HG03521 (cell line): ENCODE measurements around the gene AURKA.
"Not testable (repeated sequence)": the region's sequence is repeated elsewhere in the genome, so short reads cannot be mapped to it uniquely, and the experiment has no call there.

Experiments used
- ATAC-seq: cut with Tn5 transposase; IDR thresholded peaks from one replicate; pipeline ENCODE4 v1.9.1; 2021; ENCODE audit warnings: mild to moderate bottlenecking, moderate library complexity; ENCODE audit not compliant: unreplicated experiment

The AURKA gene

DNA sequence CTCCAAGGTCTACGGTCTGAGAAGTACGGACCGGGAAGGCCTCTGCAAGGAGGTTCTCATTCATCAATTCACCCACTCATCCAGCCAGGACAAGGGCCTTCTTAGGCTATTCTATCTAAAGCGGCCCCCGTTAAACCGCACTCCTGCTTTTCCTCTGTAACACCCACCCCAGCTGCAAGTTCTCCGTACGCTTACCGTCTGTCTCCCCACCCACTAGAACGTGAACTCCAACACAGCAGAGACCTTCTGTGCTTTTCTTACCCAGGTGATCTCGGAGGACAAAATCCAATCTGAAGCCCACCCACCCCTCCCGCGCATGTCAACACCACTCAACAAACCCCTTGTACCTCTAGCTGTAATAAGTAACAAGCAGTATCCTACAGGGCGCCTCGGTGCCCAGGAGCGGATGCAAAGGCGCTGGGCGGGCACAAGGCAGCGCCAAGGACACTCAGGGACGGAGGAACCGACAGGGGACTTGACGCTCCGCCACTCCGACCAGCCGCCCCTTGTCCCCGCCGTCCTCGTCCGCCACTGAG lies 351 bp downstream of the AURKA start:
- peak; percentile 23 for ATAC-seq

DNA sequence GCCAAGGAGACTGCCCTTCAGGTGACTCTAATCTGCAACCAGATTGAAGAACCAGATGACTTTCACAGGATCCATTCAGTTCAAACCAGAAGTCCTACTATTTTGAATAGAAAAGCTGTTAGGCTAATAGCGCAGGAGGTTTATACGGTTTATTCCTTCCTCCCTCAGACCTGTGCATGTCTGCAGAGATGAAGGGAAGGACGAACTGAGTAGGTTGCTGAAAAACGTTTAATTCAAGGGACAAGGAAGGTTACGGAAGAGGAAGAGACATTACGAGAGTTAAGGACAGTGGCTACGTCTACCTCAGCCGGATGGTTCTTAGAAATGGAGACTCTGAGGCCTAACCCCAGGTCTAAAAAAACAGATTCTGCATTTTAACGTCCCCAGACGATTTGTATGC lies 978 bp downstream of the AURKA start:
- ATAC-seq = no peak

DNA sequence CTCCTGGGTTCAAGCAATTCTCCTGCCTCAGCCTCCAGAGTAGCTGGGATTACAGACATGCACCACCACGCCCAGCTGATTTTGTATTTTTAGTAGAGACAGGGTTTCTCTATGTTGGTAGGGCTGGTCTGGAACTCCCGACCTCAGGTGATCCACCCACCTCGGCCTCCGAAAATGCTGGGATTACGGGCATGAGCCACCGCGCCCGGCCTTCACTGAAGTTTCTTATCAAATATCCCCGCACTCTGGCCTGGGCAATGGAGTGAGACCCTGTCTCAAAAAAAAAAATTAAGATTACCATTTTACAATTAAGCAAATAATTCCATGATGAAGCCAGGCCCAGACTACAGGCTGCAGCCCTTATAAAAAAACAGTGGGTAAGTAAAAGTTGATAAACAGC lies 1.6 kb downstream of the AURKA start:
- ATAC-seq = not testable (repeated sequence)

DNA sequence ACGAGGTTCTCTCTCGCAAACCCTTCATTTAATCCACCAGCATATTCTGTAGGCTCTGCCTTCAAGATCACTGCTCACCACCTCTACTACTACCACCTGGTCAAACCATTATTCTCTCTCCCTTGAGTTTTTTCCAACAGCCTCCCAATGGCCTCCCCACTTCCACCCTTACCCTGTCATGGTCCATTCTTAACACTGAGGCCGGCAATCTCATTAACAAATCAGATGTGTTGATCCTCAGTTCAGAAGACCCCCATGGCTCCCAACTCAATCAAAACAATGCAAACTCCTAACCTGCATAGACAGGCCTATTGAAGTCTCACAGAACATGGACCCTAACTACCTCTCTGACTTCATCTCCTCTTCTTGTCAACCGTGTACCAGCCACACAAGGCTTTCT lies 2.2 kb downstream of the AURKA start:
- no peak for ATAC-seq

DNA sequence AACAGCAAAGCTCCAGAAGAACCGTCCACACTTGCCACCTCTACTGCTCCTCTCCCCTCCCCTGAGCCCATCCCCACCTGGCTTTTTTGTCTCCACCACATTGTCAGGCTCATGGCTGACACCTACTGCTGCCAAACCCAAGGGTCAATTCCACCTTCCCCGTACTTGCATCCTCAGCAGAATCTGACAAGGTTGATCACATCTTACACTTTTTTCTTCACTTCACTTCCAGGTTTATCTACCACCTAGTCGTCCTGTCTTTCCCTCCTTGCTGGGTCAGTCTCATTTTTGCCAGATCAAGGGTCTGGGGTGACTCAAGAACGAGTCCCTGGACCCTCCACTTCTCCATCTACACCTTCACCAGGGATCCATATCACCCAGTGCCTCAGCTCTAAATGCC lies 3.1 kb downstream of the AURKA start:
- no peak for ATAC-seq

DNA sequence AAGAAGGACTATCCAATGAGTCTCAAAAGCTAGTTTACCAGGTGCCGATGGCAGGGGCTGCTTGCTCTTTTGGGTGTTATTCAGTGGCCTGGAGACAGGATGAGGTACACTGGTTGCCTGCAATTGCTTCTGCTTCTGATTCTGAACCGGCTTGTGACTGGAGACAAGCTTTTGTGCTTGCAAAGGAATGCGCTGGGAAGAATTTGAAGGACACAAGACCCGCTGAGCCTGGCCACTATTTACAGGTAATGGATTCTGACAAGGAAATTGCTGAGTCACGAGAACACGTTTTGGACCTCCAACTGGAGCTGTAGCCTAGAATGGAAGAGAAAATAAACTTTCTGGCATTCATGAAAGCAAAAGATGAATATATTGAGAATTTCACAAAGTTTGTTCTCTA lies 5.8 kb downstream of the AURKA start:
- ATAC-seq = no peak

DNA sequence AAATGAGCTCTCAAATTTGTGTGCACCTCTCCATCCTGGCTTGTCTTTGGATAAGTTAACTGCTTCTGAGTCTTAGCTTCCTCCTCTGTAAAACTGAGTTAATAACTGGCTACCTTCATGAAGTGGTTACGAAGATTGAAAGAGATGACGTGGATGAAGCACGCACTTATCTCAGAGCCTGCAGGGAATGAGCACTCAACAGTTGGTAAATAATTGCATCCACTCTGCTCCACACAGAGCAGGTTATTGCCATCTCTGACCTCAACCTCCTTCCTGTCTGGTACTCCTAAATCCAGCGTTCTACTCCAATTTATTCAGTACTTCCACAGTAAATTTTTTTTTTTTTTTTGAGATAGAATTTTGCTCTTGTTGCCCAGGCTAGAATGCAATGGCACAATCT lies 6.9 kb downstream of the AURKA start:
- ATAC-seq = no peak

DNA sequence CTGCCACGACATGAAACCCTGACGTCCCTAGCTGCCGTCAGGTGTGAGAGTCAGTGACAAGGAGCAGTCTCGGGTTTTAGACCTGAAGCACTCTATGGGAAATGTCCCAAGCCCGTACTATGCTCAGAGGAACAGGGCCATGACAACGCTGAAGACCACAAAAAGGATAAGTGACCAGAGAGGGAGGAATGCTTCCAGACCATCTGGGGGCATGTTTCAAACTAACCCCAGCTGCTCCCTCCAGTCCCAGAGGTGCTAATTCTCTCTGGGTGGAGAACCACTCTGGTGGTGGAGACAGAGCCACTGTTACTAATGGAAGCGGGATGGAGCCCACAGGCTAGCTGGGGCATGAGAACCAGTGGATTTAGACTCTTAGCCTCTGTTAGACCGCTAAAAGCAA lies 8.7 kb downstream of the AURKA start:
- no peak for ATAC-seq

DNA sequence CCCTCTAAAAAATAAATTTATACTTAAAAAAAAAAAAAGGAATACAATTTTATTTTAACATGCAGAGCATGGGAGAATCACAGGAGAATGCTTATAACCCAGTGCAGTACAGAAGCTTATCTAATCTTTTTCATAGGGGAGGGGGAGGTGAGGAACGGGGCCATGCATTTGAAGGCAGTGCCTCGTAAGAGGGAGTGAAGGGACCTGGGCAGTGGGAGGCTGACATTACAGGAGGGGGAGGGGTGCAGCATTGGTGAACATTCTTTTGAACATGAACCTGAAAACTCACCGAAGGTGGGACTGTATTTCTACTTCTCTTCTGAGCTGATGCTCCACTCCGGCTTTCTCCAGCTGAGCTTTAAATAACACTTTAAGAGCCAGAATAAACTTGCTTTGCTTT lies 9.3 kb downstream of the AURKA start:
- ATAC-seq = no peak

DNA sequence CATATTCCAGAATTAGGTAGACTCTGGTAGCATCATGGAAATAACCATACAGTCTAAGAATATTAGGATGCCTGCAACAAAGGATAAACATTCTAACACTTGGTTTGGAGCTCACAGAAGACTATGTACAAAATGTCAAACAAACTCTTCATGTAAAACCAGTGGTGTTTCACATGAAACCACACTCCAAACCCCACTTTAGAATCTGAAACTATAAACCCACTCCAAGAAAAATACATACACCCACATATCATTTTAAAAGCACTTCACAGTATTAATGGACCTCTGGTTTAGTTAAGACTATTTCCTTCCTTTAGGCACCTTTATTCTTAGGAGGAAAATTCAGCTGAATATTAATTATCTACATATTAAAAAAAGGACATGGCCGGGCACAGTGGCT lies 10.5 kb downstream of the AURKA start:
- no peak for ATAC-seq

DNA sequence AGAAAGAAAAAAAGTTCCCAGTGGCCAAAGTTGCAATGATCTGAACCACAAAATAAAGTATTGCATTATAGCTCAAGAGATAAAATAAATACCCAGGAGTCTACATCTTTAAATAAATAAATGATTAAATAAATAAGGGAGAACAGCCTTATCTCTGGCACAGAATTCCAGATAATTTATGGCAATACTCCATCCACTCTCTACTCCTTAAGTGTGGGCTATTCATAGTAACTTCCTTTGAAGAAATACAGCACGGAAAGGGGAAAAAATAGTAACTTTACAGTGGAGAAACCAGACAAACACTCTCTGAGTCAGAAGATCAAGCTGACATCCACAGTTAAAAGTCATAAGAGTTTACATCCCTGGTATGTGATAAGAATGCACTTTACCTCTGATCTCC lies 11.6 kb downstream of the AURKA start:
- no peak for ATAC-seq

DNA sequence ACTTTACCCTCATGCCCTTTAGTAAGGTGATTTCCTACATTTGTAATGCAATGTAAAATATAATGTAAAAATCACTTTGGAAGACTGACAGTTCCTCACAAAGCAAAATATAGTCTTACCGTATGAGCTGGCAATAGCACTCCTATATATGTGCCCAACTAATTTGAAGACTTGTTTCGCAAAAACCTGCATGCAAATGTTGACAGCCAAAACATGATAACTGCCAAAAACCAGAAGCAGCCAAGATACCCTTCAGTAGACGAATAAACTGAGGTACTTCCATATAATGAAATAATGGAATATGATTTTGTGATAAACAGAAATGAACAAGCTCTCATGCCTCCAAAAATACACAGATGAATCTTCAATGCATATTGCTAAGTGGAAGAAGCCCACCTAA lies 13.6 kb downstream of the AURKA start:
- no peak for ATAC-seq

DNA sequence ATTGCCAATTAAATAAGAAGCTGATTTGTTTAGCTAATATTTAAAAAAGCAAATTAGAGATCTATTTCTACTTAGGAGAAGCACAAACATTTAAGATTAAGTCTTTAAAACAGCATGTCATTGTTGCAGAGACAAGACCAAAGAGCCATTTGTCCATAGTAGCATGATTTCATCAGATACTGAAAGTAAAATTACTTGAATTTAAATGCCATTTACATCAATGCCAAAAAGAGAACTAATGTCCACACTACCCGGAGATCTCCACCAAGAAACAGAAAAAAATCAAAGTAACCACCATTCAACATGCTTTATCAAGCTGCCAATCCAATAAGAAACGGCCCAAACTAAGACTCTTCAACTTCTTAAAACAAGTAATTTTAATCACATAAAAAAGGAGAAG lies 15.7 kb downstream of the AURKA start:
- ATAC-seq = no peak

DNA sequence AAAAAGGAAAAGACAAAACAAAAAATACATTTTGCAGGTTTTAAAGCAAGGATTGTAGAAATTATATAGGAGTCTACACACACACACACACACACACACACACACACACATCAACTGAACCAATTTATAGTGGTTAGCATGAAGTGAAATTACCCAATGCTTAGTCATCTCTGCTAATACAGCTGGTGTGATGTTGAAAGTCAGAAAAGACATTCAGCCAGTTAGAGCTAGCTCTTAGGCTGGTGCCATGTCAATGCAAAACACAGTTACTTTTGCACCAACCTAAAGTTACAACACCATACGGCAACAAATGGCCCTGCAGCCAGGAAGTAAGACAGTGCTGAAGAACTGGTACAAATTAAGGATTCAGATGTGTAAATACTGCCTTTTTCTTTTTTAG lies 18.1 kb downstream of the AURKA start:
- ATAC-seq = no peak

DNA sequence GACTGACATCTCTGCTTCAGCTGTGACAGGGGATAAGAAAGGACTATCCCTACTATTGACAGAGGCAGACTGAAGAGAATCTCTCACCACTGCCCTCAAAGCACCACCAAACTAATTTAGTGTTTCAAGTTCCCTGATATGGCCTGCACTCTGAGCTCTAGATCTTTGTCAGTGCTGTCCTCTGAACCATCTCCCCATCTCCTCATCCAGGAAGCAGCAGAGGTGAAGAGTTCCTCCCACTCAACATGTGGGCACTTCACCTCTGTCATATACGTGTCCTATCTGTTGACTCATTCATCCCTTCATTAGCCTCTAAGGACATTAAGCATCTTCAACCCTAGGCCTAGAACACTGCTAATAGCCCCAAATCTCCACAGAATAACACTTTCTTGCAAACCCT lies 19.2 kb downstream of the AURKA start:
- no peak for ATAC-seq

DNA sequence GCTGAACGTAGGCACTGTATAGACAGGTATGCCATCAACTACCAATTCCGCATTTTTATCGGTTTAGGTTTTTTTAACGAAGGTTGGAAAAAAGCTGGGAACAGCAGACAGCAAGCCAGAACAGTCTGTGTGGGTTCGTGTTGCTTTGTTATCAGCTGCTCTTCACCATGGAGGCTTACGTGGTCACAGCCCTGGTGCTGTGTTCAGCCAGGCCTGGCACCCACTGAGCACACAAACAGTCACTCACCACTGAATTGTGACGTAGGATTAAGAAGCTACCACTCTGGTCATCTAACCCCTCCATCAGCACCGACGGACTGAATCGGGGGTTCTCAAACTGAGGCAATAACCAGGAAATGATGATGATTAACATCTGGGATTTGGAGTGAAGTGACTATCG lies 20.0 kb downstream of the AURKA start:
- ATAC-seq = no peak

DNA sequence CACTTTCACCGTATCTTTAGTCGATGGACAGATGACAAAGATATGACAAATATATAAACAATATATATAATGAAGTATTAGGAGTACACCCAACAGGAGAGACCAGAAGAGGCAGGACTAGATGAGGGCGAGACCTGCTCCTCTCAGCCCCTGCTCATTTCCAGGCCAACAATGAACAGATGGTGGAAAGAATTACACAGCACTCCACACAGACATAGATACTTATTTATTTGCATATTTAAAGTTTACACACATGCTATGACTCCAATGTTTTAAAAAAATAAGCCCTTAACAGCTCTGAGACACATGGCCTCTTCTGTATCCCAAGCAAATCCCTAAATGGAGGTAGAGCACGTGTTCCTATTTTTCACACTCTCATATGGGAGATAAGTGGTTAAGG lies 22.8 kb downstream of the AURKA start:
- ATAC-seq = no peak

DNA sequence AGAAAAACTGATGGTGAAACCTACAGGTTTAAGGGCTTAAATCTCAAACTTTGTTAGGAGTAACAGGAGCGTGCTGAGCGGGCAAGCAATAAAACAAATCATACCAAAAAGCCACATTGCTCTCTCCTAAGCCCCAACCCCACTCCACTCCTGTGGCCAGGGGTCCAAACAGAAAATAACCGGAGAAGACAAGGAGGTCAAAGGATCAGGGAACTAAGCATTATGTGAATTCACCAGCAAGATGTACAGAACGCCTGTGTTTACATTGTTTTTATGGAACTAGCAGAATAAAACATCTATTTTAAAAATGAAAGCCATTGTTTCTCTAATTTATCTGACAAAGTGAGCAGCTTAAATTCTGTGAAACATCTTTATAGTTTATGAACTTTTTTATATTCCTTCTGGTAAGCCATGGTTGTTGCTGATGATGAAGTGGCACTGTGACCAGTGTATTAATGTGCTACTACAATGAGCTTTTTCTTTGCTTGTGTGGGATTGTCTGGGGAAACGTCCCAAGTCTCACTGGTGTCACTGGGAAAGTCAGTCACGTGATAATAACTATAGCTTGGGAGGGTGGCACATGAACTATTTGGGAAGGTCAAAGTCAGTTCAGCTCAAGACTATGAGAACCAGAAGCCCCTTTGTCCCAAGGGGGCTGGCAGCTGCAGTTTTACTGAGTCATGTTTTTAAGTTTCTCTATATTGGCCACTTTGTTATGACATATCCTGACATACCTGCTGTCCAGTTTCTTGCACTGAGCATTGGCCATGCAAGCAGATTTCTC lies 23.5 kb downstream of the AURKA start:
- ATAC-seq = no peak

DNA sequence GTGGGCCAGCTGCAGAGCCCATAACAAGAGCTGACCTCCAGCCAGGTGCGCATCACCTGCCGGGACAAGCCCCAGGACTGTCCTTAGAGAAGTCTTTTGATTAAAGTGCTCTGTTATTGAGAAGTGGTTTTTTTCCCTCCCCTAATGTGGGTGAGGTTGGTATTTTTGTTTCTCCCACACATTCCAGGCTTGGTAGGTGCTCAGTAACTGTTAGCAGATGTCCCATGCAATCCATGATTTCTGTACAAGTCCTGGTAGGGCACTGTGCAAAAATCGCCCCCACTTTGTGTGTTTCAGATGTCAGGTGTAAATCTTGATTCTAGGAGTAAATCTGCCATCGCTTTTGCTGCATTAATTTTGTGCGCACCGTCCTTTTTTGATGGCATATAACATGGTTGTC lies 28.5 kb downstream of the AURKA start:
- ATAC-seq = no peak

DNA sequence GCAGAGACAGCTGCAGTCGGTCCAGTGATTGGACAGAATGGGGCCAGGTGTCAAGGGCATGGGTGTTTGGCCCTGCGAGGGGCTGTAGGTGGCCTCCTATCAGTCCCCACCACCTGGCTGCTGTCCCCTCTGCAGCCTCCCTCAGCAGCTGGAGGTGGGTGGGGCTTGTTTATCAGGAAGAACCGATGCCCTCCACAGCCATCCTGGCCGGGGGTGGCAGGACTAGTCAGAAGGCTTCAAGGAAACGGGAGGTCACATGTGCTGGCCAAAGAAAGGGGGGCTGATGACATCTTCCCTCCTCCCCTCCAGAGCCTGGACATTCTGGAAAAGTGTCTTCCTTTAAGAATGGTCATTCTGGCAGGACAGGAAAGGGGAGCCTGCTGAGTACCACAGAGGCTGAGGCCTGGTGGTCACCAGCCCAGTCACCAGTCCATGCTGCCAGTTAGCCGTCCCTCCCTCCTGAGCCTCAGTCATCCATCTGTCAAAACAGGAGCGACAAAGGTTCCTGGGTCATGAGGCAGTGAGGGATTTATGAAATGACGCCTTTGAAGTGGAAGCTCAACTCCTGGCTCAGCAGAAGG lies 29.1 kb downstream of the AURKA start:
- ATAC-seq = no peak

DNA sequence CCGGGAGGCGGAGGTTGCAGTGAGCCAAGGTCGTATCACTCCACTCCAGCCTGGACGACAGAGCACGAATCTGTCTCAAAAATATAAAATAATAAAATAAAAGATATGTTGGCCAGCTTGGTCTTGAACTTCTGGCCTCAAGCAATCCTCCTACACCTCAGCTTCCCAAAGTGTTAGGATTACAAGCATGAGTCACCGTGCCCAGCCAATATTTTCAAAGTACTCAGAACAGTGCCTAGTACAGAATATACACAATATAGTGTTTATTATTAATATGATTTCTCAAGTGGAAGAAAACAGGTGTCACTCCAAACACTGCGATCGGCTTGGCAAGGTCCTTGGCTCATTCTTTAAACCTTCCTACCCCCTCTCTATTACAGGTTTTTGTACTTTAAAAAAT lies 30.1 kb downstream of the AURKA start:
- no peak for ATAC-seq

DNA sequence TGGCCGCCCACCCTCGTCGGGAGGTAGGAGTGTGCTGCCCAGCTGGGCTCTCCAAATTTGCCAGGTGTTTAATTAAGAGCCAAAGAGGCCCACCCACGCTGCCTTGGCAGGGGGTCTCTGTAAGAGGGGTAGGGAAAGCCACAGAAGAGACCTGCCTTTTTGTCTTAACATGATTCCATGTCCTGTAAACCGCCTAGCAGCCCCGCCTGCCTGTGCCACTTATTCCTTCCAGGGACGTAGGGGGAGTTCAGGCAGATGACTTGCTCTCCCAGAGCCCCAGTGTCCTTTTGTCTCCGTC lies 31.2 kb downstream of the AURKA start:
- ATAC-seq = no peak
